HG03439 (cell line): ENCODE measurements around the gene ZNF304.

Experiments
- ATAC-seq: cut with Tn5 transposase; IDR thresholded peaks from one replicate; pipeline ENCODE4 v1.9.1; 2021; ENCODE audit warnings: mild to moderate bottlenecking, moderate library complexity; ENCODE audit not compliant: unreplicated experiment

The ZNF304 gene

DNA sequence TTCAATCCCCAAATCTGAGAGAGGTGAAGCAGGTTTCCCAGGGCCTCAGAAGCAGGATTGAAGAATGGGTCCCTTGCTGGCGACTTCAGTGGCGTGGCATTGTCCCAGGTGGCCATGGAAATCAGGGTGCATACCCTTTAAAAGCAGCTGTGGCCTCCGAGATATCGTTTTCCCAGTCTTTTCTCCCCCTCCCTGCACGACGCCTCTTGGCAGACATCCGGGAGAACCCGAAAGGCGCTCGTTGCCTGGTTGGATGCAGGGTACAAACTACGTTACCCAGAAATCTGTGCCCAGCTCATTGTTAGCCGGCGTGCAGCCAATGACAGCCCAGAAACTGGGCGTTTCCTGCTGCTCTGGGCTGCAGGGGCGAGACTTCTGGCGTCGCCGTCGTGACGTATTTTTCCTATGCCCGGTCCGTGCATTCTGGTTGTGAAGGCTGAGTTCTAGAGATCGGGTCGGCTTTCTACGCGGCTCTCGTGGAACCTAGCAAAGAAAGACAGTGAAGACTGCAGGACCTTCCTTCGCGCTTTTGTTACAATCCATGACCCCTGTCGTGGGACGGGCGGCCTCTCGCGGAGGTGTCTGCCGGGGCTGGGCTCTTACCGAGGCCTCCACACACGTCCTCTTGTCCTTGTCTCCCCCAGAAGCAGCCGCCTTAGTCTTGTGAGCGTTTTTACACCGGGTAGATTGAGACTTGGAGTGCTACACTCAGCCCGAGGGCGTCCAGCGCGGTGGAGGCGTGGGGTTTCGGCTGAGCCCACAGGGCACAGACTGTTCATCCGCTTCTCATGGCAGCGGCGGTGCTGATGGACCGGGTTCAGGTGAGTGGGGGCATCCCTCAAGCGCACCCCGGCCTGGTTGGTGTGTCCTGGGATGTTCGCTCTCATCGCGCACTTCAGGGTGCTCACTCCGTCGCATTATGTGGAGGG, at the start of gene ZNF304:
Gene ZNF304 (plus strand): TSS at position 395 of the 929 bp plus-strand sequence. CDS start 394 bp downstream, at position 789.
- ATAC-seq, result peak; percentile 93

DNA sequence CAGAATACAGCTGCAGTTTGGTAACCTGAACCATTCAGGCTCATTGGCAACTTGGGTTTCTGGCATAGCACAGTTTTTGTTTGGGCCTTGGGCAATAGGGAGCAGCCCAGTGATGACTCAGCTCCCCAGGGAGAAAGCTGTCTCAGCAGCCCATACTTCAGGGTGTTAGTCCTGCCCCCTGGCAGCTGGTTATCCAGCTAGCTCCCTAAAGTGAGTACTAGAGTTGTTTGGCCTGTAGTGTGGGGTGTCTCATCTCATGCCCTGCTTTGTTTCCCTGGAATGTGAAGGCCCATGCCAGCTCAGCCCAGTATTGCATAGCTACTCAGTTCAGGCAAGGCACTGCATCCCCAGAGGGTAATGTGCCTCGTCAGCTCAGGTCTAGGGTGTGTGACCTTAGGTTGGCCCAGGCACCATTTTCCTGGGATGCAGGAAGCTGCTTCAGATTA, 49.0 kb upstream of the ZNF304 start:
- no peak for ATAC-seq

DNA sequence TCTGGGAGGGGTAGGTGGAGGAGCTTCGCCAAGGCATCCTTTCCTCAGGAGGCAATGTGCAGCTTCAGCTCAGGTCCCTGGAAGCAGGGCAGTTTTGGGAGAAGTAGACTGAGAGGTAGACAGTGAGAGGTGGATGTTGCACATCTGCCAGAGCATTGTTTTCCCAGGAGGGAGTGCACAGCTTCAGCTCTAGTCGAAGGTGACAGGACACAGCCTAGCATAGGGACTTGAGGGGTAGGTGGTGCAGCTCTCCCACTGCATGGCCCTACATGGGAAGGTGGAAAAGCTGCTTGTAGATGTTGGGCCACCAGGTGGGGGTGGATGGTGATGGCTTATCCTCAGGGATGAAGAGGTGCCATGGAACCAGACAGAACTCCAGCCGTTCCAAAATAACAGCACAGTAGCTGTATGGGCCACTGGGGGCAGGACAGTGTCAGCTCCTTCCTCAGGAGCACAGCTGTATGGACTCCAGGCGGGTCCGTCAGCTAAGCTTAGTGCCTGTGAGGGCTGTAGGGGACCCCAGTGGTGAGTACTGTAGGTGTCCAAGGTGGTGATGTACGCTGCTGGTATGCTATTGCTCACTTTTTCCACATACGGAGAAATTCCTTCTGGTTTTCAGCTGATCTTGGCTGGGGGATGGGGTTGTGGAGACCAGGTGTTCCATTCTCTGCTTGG, 48.2 kb upstream of the ZNF304 start:
- no peak for ATAC-seq

DNA sequence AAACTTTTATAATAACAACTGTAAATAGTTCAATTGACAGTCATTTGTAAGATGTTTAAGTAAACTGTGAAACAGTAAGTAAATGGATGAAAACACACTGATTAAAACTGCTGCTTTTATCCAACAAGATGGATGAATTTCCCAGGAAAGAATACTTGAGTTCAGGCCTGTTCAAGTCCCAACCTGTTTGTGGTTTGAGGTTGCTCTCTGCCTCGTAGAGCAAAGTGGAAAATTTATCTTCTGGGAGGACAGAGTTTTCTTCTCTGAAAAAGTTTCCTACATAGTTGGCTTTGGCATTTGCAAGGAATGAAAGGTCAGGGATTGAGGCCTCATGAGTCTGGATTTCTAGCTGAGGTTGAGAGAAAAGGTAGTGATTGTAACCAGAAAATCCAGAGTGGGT, 46.0 kb upstream of the ZNF304 start:
- no peak for ATAC-seq

DNA sequence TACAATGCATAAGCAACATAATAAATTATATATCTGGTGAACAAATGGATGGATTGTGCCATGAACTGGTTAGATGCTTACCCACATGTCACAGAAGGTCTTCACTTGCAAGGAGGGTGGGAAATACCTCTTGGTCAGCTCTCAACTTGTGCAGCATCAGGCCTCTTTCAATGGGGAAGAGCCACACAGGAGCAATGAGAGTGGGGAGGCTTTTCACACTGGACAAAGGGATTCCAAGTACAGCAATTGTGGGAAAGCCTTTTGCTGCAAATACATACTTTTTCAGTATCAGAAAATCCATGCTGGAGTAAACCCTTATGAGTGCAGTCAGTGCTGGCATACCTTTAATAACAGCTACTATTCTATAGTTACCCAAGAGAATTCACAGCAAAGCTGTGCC, 42.6 kb upstream of the ZNF304 start:
- ATAC-seq, result no peak

DNA sequence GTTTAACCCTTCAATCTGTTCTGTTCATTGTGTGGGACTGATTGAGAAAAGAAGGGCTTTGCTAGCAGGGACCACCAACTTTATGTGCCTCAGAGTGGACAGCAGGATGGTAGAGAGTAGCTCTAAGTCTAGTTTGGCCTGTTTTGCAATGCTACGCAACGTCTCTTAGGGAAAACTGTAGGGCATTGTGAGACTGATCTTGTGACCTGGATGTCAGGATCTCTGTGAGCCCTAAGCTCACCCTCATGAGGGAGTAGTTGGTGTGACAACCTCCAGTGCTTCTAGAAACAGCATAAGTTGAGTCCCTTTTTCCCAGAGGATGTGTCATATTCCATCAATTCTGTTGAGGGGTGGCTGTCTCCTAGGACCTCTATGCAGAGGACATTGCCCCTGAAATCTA, 40.3 kb upstream of the ZNF304 start:
- no peak for ATAC-seq

DNA sequence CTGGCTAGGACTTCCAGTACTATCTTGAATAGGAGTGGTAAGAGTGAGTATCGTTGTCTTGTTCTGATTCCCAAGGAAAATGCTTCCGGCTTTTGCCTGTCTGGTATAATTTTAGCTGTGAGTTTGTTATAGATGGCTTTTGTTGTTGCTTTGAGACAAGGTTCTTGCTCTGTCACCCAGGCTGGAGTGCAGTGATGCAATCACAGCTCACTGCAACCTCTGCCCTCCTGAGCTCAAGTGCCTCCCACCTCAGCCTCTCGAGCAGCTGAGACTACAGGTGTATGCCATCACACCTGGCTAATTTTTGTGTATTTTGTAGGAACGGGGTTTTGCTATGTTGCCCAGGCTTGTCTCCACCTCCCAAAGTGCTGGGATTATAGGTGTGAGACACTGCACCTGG, 36.9 kb upstream of the ZNF304 start:
- no peak for ATAC-seq

DNA sequence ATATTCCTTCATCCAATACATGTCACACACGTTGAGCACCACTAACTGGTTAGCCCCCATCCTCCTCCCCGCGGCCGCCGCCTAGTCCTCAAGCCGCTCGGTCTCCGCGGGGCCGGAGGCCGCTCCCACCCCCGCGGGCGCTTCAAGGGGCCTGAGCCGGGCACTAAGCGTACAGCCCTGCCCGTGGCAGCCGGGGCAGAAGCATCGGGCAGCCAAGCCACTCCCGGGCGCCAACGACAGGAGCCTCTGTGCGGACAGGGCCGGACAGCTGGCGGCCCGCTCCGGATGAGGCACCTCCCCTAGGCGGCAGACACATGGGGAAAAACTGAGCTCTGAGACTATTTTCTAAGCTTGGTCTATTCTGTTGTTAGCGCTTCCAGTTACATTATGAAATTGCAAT, 33.6 kb upstream of the ZNF304 start:
- no peak for ATAC-seq

DNA sequence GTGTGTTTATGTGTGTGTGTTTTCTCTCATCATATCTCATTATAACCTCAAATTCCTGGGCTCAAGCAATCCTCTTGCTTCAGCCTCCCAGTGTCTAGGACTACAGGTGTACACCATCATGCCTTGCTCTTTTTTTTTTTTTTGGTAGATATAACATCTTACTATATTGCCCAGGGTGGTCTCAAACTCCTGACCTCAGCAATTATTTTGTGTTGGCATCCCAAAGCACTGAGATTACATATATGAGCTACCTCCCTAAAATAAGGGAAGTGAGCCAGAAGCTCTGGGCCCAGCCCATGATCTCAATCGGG, 31.2 kb upstream of the ZNF304 start:
- no peak for ATAC-seq

DNA sequence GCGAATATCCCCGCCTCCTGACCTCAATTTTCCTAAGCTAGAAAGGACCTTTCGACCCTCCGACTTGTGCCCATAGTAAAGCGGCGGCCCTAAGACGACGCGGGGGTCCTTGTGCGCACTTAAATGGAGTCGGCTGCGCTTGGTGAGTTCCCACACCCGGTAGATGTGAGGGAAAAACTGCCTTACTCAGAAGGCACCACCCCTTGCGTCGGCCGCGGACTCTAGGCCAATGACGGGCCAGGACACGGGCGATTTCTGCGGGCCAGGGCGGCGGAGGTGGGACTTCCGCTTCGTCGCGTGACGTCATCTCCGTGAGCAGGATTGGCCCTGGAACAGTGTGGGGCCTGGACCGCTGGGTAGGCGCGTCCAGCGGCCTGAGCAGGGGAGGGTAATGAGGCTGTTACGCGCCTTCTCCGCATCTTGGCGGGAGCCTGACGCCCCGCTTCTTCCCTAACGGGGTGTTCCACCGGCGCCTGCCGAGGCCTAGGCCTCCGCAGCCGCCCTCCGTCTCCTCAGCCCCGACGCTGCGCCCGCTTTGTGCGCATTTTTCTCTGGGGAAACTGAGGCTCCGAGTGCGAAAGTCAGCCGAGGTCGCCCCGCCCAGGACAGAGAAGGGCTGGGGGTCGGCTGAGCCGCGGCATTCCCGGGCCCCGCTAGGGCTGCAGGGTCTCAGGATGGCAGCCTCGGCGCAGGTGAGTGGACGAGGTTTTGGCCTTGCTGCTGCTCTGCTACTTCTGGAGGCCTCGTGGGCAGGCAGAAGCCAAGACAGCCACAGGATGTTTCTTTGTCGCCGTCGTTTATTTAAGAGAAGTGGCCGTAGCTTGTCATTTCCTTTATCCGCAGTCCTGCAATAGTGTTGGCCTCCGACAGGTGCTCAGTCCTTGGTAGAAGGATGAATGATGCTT, 30.6 kb upstream of the ZNF304 start, which contains the start of gene ZNF543:
Gene ZNF543 (plus strand): TSS at position 293 of the 905 bp plus-strand sequence. CDS start 382 bp downstream, at position 675.
- peak; percentile 98 for ATAC-seq

DNA sequence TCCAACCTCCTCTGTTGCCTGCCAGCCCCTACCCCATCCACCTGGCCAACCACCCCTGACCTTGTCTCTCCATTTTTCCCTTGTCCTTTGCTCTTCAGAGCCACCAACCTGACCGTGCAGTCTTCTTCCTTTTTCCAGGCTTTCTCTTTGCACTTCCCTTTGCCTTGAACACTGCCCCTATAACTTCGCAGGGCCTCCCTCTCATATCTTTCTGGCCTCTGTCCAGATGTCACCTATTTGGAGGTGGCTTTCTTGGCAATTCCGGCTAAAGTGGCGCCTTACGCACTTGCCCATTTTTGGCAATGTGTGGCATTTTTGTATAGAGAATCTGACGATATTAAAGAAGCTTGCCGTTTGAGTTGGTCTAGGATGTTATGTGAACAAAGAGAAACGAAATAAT, 30.0 kb upstream of the ZNF304 start:
- ATAC-seq, result no peak

DNA sequence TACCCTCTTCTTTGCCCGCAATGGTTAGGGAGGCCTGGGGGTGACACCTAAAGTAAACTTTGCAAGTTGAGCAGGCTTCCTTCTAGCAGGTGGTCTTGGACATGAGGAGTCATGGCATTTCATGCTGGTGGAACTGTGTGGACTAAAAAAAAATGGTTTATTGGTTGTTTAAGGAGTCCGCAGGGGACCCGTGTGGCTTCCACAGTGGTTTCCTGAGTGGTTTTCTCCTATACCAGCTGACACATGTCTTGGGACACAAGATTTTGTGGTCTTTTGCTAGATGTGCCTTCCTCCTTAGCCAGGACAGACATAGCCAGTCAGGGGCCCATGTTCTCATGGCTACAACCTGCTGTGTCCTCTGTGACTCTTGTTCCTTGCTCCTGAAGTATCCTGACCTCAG, 29.3 kb upstream of the ZNF304 start:
- ATAC-seq, result no peak

DNA sequence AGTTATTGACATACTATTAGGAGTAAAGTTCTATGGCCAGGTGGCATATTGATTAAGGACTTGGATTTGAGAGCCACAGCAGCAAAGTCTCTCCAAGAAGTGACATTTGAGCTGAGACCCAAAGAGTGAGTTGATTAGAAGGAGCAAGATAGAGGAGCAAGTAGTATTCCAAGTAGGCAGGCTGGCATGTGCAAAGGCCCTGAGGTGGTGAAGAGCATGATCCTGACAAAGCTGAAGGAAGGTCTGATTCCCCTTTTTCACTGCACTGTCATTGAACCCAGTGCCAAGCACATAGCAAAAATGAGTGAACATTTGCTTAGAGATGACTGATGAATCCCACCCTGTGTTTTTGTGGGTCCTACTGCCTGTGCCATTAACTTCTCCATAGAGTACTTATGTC, 26.1 kb upstream of the ZNF304 start:
- no peak for ATAC-seq

DNA sequence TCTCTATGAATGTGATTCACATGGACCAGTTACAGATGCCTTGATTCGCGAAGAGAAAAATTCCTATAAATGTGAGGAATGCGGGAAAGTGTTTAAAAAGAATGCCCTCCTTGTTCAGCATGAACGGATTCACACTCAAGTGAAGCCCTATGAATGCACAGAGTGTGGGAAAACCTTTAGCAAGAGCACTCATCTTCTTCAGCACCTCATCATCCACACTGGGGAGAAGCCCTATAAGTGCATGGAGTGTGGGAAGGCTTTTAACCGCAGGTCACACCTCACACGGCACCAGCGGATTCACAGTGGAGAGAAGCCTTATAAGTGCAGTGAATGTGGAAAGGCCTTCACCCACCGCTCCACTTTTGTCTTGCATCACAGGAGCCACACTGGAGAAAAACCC, 23.1 kb upstream of the ZNF304 start:
- ATAC-seq, result no peak

DNA sequence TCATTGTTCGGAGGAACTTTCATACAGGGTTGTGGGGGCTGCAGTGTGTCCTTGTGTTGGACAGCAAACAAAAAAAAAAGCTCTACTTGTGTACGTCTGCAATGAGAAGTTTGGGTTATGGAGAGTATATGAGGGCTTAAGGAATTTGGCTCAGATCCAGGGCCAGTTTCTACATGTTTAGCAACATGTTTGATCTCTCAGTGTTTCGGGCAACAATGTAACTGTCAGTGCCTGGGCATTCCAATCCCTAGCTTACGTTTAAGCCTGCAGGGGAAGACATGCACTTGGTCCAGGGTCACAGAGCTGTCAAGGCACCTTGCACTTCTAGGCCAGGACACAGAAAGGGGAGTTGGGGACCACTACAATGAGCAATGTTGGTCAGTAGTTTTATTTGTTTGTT, 16.9 kb upstream of the ZNF304 start:
- ATAC-seq, result no peak

DNA sequence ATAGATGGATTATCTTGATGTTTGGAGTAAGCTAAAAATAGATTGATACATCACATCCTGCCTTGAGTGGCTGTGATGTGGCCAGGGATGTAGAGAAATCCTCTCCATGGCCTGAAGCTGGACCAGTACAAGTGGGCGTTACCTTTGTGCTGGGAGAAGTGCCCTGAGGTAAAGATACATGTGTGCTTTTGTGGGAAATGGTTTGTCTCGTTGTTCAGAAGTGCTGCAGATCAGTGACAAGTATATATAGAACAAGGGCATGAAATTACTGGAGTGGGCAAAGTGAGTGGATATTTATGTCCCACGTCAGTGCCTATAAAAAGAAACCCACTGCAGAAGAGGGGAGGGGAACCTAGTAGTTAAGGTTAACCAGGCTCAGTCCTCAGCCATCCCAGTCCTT, 12.2 kb upstream of the ZNF304 start:
- no peak for ATAC-seq

DNA sequence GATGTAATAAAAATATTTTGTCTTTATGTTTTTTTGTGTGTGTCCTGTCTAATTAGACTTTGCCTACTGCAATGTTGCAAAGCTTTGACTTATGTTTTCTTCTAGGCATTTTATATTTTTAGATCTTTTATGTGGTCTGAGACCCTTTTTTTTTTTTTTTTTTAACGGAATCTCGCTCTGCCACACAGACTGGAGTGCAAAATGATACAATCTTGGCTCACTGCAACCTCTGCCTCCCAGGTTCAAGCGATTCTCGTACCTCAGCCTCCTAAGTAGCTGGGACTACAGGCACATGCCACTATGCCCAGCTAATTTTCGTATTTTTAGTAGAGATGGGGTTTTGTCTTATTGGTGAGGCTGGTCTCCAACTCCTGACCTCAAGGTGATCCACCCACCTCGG, 8.5 kb upstream of the ZNF304 start:
- no peak for ATAC-seq

DNA sequence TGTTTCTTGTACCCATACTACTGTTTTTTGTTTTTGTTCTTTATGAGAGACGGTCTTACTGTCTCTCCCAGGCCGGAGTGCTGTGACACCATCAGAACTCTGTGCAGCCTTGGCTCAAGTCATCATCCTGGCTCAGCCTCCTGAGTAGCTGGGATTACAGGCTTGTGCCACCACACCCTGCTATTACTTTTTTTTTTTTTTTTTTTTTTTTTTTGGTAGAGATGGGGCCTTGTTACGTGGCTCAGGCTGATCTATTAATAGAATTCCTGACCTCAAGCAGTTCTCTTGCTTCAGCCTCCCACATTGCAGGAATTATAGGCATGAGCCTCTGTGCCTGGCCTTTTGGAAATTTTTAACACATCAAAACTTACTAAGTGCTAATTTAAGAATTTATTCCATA, 2.9 kb upstream of the ZNF304 start:
- ATAC-seq, result no peak

DNA sequence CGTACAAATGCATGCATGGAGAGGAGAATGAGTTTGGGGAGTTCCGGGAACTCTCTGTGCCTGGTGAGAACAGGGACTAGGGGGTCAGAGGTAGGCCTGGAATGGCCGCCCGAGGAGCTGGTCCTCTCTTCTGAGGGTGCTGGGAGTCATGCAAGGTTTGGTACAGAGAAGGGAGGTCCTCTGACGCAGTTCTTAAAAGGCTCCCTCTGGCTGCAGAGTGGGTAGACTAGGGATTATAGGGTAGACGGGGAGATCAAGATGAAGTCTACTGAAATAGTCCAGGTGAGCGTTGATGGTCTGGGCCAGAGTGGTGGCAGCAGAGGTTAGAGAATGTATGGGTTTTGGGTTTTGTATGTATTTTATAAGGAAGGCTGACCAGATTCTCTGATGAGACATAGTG, 796 bp downstream of the ZNF304 start:
- ATAC-seq, result no peak

DNA sequence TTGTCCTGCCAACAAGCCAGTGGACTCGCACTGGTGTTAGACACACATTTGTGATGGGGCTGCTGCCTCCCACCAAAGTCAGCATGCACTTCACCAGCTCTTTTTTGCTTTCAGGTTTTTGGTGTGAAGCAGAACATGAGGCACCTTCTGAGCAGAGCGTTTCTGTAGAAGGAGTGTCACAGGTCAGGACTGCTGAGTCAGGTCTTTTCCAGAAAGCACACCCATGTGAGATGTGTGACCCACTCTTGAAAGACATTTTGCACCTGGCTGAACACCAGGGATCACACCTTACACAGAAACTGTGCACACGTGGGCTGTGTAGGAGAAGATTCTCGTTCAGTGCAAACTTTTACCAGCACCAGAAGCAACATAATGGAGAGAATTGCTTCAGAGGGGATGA, 4.8 kb downstream of the ZNF304 start:
- ATAC-seq, result no peak

DNA sequence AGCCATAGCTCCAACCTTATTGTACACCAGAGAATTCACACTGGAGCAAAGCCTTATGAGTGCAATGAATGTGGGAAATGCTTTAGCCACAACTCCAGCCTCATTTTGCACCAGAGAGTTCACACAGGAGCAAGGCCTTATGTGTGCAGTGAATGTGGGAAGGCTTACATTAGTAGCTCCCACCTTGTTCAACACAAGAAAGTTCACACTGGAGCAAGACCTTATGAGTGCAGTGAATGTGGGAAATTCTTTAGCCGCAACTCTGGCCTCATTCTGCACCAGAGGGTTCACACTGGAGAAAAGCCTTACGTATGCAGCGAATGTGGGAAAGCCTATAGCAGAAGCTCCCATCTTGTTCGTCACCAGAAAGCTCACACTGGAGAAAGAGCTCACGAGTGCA, 6.3 kb downstream of the ZNF304 start:
- ATAC-seq, result no peak
